ENCODE data around the gene TMEM259. TPM values are rescaled to one million over a fixed set of nuclear protein-coding genes. Genes with fewer than 3 reads are reported as not detected.

Gene TMEM259
- total and polyA plus RNA-seq, 2 of the 13 experiments (the other 11 are each of a cell fraction or from before 2014, with no cell fraction given) = 64.7 to 164 TPM

- TF ChIP-seq ZBTB43 (CRISPR knock-in tag; conservative IDR thresholded peaks at IDR 0.05) = peak; percentile 63; the same call in 1 of the 2 replicates
- TF ChIP-seq EP300 (IDR thresholded peaks at IDR 0.05; ENCODE audit: low read depth in 2 of 2, low read length in 2 of 2) = peak in 1 of 2 experiments; percentile 33; a peak in 1 of 4 replicates
- TF ChIP-seq EP300 (CRISPR knock-in tag; IDR thresholded peaks at IDR 0.05; ENCODE audit: borderline replicate concordance) = peak; percentile 73
- TF ChIP-seq ZSCAN20 (CRISPR knock-in tag; IDR thresholded peaks at IDR 0.05; ENCODE audit: borderline replicate concordance) = no peak
- TF ChIP-seq ZNF549 (CRISPR knock-in tag; IDR thresholded peaks at IDR 0.05) = no peak
- peak; percentile 99 for TF ChIP-seq ZFX (CRISPR knock-in tag; IDR thresholded peaks at IDR 0.05; ENCODE audit: low read depth)
- no peak for TF ChIP-seq SIN3B (IDR thresholded peaks at IDR 0.05; ENCODE audit: low read length)
- TF ChIP-seq ZBTB21 (CRISPR knock-in tag; IDR thresholded peaks at IDR 0.05) = no peak
- no peak for TF ChIP-seq MAFF (IDR thresholded peaks at IDR 0.05; ENCODE audit: low read depth, low read length)
- peak; percentile 81 for TF ChIP-seq FOXC1 (CRISPR knock-in tag; IDR thresholded peaks at IDR 0.05; ENCODE audit: borderline replicate concordance)
- peak; percentile 70; the same call in 1 of the 2 replicates for TF ChIP-seq ZIK1 (CRISPR knock-in tag; IDR thresholded peaks at IDR 0.05; ENCODE audit: borderline replicate concordance, low read depth)
- TF ChIP-seq ZNF414 (CRISPR knock-in tag; IDR thresholded peaks at IDR 0.05) = 0 out of 2 replicates have a peak, but pooled peaks have one; percentile 52
- peak; percentile 89 for TF ChIP-seq UBTF (CRISPR knock-in tag; IDR thresholded peaks at IDR 0.05)
- TF ChIP-seq STAT5B (CRISPR knock-in tag; IDR thresholded peaks at IDR 0.05) = 0 out of 2 replicates have a peak, but pooled peaks have one; percentile 32
- TF ChIP-seq ZNF770 (CRISPR knock-in tag; IDR thresholded peaks at IDR 0.05) = peak; percentile 84
- TF ChIP-seq FLYWCH1 (CRISPR knock-in tag; IDR thresholded peaks at IDR 0.05) = no peak
- peak in 1 of 2 experiments; percentile 47; a peak in 2 of 4 replicates for TF ChIP-seq ATF4 (CRISPR knock-in tag; IDR thresholded peaks at IDR 0.05)
- TF ChIP-seq ZSCAN30 (CRISPR knock-in tag; IDR thresholded peaks at IDR 0.05) = no peak
- TF ChIP-seq THAP8 (CRISPR knock-in tag; IDR thresholded peaks at IDR 0.05; ENCODE audit: borderline replicate concordance) = no peak
- peak; percentile 48; the same call in 1 of the 2 replicates for TF ChIP-seq MEIS2 (CRISPR knock-in tag; IDR thresholded peaks at IDR 0.05)
- TF ChIP-seq XBP1 (CRISPR knock-in tag; IDR thresholded peaks at IDR 0.05) = no peak
These were observed 40.6 kb downstream of the TMEM259 start (continued) for GRCh38 chr19:980133-980998.

Data from HepG2 (cell line).